ENCODE measurements around the gene ESRP2.

The ESRP2 gene

GRCh38 chr16:68247400-68247799 is 11.5 kb upstream of the ESRP2 start:
- in situ Hi-C loops (cut with MboI; ENCODE audit: low sequenced_read_pairs, unreplicated experiment): no loop called here
- no peak for TF ChIP-seq CTCF (IDR thresholded peaks at IDR 0.05; ENCODE audit: borderline replicate concordance, control extremely low read depth, extremely low read depth, insufficient read depth, missing control alignments)
- DNase-seq (ENCODE audit: low spot score): no peak

GRCh38 chr16:68246666-68247065 is 10.7 kb upstream of the ESRP2 start:
- in situ Hi-C loops (cut with MboI; ENCODE audit: low sequenced_read_pairs, unreplicated experiment): no loop called here
- DNase-seq (ENCODE audit: low spot score): no peak
- TF ChIP-seq CTCF (IDR thresholded peaks at IDR 0.05; ENCODE audit: borderline replicate concordance, control extremely low read depth, extremely low read depth, insufficient read depth, missing control alignments): no peak

- in situ Hi-C loops (cut with MboI; ENCODE audit: low sequenced_read_pairs, unreplicated experiment): no loop called here
- TF ChIP-seq CTCF (IDR thresholded peaks at IDR 0.05; ENCODE audit: borderline replicate concordance, control extremely low read depth, extremely low read depth, insufficient read depth, missing control alignments): no peak
- no peak for DNase-seq (ENCODE audit: low spot score)
These were observed 10.2 kb upstream of the ESRP2 start for GRCh38 chr16:68246121-68246520.

- TF ChIP-seq CTCF (IDR thresholded peaks at IDR 0.05; ENCODE audit: borderline replicate concordance, control extremely low read depth, extremely low read depth, insufficient read depth, missing control alignments): peak; percentile 1
- DNase-seq (ENCODE audit: low spot score): peak; percentile 99
- in situ Hi-C loops (cut with MboI; ENCODE audit: low sequenced_read_pairs, unreplicated experiment): no loop called here
These were observed 9.3 kb upstream of the ESRP2 start, which contains the start of gene PLA2G15 for GRCh38 chr16:68244903-68245853. Gene PLA2G15, plus strand, starts transcription at chr16:68245373. Its CDS starts 54 bp downstream, at chr16:68245427.

GRCh38 chr16:68244481-68244902 is 8.6 kb upstream of the ESRP2 start:
- in situ Hi-C loops (cut with MboI; ENCODE audit: low sequenced_read_pairs, unreplicated experiment): no loop called here
- no peak for DNase-seq (ENCODE audit: low spot score)
- no peak for TF ChIP-seq CTCF (IDR thresholded peaks at IDR 0.05; ENCODE audit: borderline replicate concordance, control extremely low read depth, extremely low read depth, insufficient read depth, missing control alignments)

- DNase-seq (ENCODE audit: low spot score): no peak
- TF ChIP-seq CTCF (IDR thresholded peaks at IDR 0.05; ENCODE audit: borderline replicate concordance, control extremely low read depth, extremely low read depth, insufficient read depth, missing control alignments): no peak
- in situ Hi-C loops (cut with MboI; ENCODE audit: low sequenced_read_pairs, unreplicated experiment): no loop called here
These were observed 7.3 kb upstream of the ESRP2 start for GRCh38 chr16:68242926-68243858.
